ENCODE results near the gene OPA3. TPM values are rescaled to one million over a fixed set of nuclear protein-coding genes. Genes with fewer than 3 reads are reported as not detected.
"Not testable (repeated sequence)": the region's sequence is repeated elsewhere in the genome, so short reads cannot be mapped to it uniquely, and the experiment has no call there.

OPA3 gene
- total RNA-seq = 10 to 100 TPM in 3 of 4 donors, 1 to 10 TPM in 1; 5.0 to 26.6 (median 13.6) TPM

DNA sequence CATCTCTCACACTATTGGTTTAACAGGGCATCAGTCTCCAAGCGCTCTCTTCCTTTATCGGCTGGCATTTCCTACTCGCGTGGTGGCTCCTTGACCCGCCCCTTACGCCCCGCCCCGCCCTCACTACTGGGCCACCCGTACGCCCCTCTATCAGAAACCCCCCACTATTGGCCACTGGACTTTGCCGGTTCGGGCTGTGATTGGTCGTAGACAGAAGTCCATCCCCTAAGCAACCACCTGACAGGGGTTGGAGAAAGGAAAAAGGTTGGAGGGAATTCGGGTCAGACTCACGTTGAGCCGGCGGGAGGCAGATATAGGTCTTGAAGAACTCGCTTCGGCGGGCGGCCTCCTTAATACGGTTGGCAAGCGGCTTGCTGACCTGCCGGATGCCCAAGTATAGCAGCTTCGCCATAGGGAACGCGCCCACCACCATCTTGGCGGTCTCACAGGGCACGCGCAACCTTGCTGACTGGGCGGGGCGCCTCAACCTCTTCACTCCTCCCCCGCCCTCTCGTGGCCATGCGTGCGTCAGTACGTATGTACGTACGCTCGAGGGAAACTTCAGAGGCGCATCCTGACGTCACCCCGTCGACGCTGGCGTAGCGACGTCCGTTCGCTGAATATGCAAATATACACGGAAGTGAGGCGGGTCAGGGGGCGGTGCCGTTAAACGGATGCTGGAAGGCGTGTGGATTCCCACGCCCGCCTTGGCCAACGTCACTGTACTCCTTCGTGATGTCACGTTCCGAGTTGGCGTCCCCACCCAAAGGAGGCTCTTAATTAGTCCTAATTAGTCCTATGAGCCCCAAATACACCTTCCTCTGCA is at the start of gene OPA3:
Gene OPA3, minus strand, starts transcription at position 471 of the 826 bp plus-strand sequence. Its CDS starts 38 bp downstream, at position 433.
- Histone ChIP-seq H3K4me3 (peak within 1 kb of the TSS; percentile 61 to 78 (median 74)), H3K36me3 (no peaks in the 10 kb centered on the region), H3K4me1 (peaks cover 0 to 12% (median 0%) of the 10 kb centered on the region in 4 donors), H3K27ac (peak within 1 kb of the TSS; percentile 96 to 99 (median 98)), H3K27me3 (no peaks in the 10 kb centered on the region), H3K9me3 (no peaks in the 10 kb centered on the region)
- peak; percentile 100 for DNase-seq
- peak; percentile 67 to 76 for TF ChIP-seq POLR2A (IDR thresholded peaks at IDR 0.05)
- TF ChIP-seq, protein P1, sequence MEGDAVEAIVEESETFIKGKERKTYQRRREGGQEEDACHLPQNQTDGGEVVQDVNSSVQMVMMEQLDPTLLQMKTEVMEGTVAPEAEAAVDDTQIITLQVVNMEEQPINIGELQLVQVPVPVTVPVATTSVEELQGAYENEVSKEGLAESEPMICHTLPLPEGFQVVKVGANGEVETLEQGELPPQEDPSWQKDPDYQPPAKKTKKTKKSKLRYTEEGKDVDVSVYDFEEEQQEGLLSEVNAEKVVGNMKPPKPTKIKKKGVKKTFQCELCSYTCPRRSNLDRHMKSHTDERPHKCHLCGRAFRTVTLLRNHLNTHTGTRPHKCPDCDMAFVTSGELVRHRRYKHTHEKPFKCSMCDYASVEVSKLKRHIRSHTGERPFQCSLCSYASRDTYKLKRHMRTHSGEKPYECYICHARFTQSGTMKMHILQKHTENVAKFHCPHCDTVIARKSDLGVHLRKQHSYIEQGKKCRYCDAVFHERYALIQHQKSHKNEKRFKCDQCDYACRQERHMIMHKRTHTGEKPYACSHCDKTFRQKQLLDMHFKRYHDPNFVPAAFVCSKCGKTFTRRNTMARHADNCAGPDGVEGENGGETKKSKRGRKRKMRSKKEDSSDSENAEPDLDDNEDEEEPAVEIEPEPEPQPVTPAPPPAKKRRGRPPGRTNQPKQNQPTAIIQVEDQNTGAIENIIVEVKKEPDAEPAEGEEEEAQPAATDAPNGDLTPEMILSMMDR (IDR thresholded peaks at IDR 0.05) = peak in 1 of 6 experiments; percentile 11

GRCh38 chr19:45632468-45633196 is 48.0 kb upstream of the OPA3 start:
- Histone ChIP-seq H3K36me3 (peaks cover 0 to 26% (median 0%) of the 10 kb centered on the region in 3 donors), H3K4me1 (peaks cover 0 to 4% (median 0%) of the 10 kb centered on the region in 4 donors), H3K9me3 (no peaks in the 10 kb centered on the region), H3K4me3 (no peak overlapping the region), H3K27ac (no peak overlapping the region), H3K27me3 (no peaks in the 10 kb centered on the region)
- peak in 2 of 3 donors; percentile 63 to 67 for DNase-seq
- TF ChIP-seq, protein P1 (IDR thresholded peaks at IDR 0.05) = no peak
- TF ChIP-seq POLR2A (IDR thresholded peaks at IDR 0.05) = no peak

- Histone ChIP-seq H3K27me3 (no peaks in the 10 kb centered on the region), H3K4me3 (no peak overlapping the region), H3K36me3 (peaks cover 0 to 30% (median 0%) of the 10 kb centered on the region in 3 donors), H3K9me3 (no peaks in the 10 kb centered on the region), H3K4me1 (peaks cover 0 to 4% (median 0%) of the 10 kb centered on the region in 4 donors), H3K27ac (no peak overlapping the region)
- DNase-seq = no peak
- TF ChIP-seq POLR2A (IDR thresholded peaks at IDR 0.05) = no peak
- TF ChIP-seq, protein P1 (IDR thresholded peaks at IDR 0.05) = no peak
Observed at GRCh38 chr19:45630463-45630862, 45.9 kb upstream of the OPA3 start.

DNA sequence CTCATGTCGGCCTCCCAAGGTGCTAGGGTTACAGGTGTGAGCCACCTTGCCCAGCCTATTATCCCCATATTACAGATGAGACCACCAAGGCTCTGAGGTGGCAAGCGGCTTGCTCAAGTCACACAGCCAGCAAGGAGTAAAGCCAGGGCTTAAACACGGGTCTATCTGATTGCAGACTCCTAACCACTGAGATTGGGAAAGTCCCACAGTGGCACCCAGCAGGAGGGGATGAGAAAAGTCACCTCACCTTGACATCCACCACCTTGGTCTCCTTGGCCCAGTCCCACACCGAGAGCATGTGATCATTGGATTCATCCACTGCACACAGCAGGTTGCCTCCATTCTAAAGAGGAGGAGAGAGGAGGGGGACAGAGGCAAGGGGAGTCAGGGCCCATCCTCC is 45.1 kb upstream of the OPA3 start:
- H3K27me3 ChIP-seq = no peaks in the 10 kb centered on the region
- H3K36me3 ChIP-seq = peaks cover 0 to 36% (median 0%) of the 10 kb centered on the region in 3 donors
- no peak for DNase-seq
- peaks cover 0 to 4% (median 0%) of the 10 kb centered on the region in 4 donors for H3K4me1 ChIP-seq
- TF ChIP-seq, protein P1 (IDR thresholded peaks at IDR 0.05) = no peak
- no peak for TF ChIP-seq POLR2A (IDR thresholded peaks at IDR 0.05)
- H3K9me3 ChIP-seq = no peaks in the 10 kb centered on the region
- no peak overlapping the region for H3K4me3 ChIP-seq
- H3K27ac ChIP-seq = no peak overlapping the region

DNA sequence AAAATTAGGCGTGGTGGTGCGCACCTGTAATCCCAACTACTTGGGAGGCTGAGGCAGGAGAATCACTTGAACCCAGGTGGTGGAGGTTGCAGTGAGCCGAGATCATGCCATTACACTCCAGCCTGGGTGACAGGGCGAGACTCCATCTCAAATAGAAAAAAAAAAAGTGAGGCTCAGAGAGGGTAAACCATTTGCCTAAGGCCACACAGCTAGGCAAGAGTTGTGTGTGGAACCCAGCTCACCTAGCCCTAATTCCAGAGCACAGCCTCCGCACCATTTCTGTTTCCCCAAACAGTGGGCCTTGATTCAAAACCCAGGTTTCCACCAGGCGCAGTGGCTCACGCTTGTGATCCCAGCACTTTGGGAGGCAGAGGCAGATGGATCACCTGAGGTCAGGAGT is 43.6 kb upstream of the OPA3 start:
- H3K4me1 ChIP-seq, H3K4me3 ChIP-seq, H3K27ac ChIP-seq, H3K27me3 ChIP-seq, H3K9me3 ChIP-seq, DNase-seq: not testable (repeated sequence)
- peaks cover 0 to 42% (median 0%) of the 10 kb centered on the region in 3 donors for H3K36me3 ChIP-seq

GRCh38 chr19:45623984-45624383 is 39.4 kb upstream of the OPA3 start:
- H3K27ac ChIP-seq = no peak overlapping the region
- peaks cover 0 to 63% (median 0%) of the 10 kb centered on the region in 3 donors for H3K36me3 ChIP-seq
- no peak overlapping the region for H3K4me3 ChIP-seq
- DNase-seq = no peak
- no peaks in the 10 kb centered on the region for H3K9me3 ChIP-seq
- no peaks in the 10 kb centered on the region for H3K4me1 ChIP-seq
- no peak for TF ChIP-seq POLR2A (IDR thresholded peaks at IDR 0.05)
- TF ChIP-seq, protein P1 (IDR thresholded peaks at IDR 0.05) = no peak
- no peaks in the 10 kb centered on the region for H3K27me3 ChIP-seq
